Nephron progenitor cell (in vitro differentiated cells): Measurements from ENCODE around the gene SMAP2.

ENCODE experiments used
- DNase-seq: peaks from one replicate; pipeline ENCODE4 v3.0.0; 2021
- H3K27ac Mint-ChIP-seq: 2 replicates; pipeline ENCODE4 v1.8.0; 2021; ENCODE audit warnings: mild to moderate bottlenecking, moderate library complexity, mixed read lengths
- H3K27me3 Mint-ChIP-seq: 2 replicates; pipeline ENCODE4 v1.8.0; 2021; ENCODE audit warnings: mild to moderate bottlenecking, low read depth, mixed read lengths; ENCODE audit not compliant: poor library complexity
- H3K36me3 Mint-ChIP-seq: 2 replicates; pipeline ENCODE4 v1.8.0; 2021; ENCODE audit warnings: low read depth, mixed read lengths
- H3K4me1 Mint-ChIP-seq: 2 replicates; pipeline ENCODE4 v1.8.0; 2021; ENCODE audit warnings: mixed read lengths
- H3K4me3 Mint-ChIP-seq: 2 replicates; pipeline ENCODE4 v1.8.0; 2021; ENCODE audit warnings: mild to moderate bottlenecking, moderate library complexity, mixed read lengths
- H3K9me3 Mint-ChIP-seq: 2 replicates; pipeline ENCODE4 v1.8.0; 2021; ENCODE audit warnings: mild to moderate bottlenecking, moderate library complexity, mixed read lengths
- TF ChIP-seq, protein P1 (sequence below): fragments of 200-600 bp; sonication (generic); IDR thresholded peaks from 2 replicates; pipeline ENCODE4 v1.5.0; 2021; ENCODE audit warnings: antibody characterized with exemption

The SMAP2 gene

GRCh38 chr1:40451238-40451585 is 77.7 kb downstream of the SMAP2 start:
- peaks cover 65% of the 10 kb centered on the region for H3K36me3 Mint-ChIP-seq
- H3K27ac Mint-ChIP-seq: no peak overlapping the region
- DNase-seq: no peak
- peaks cover 90% of the 10 kb centered on the region for H3K9me3 Mint-ChIP-seq
- H3K27me3 Mint-ChIP-seq: peaks cover 7% of the 10 kb centered on the region
- peak overlapping the region; percentile 94 for H3K4me3 Mint-ChIP-seq
- TF ChIP-seq, protein P1, sequence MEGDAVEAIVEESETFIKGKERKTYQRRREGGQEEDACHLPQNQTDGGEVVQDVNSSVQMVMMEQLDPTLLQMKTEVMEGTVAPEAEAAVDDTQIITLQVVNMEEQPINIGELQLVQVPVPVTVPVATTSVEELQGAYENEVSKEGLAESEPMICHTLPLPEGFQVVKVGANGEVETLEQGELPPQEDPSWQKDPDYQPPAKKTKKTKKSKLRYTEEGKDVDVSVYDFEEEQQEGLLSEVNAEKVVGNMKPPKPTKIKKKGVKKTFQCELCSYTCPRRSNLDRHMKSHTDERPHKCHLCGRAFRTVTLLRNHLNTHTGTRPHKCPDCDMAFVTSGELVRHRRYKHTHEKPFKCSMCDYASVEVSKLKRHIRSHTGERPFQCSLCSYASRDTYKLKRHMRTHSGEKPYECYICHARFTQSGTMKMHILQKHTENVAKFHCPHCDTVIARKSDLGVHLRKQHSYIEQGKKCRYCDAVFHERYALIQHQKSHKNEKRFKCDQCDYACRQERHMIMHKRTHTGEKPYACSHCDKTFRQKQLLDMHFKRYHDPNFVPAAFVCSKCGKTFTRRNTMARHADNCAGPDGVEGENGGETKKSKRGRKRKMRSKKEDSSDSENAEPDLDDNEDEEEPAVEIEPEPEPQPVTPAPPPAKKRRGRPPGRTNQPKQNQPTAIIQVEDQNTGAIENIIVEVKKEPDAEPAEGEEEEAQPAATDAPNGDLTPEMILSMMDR: no peak
- H3K4me1 Mint-ChIP-seq: peaks cover 21% of the 10 kb centered on the region

GRCh38 chr1:40454873-40455272 is 81.3 kb downstream of the SMAP2 start:
- H3K27me3 Mint-ChIP-seq: peaks cover 4% of the 10 kb centered on the region
- no peak overlapping the region for H3K4me3 Mint-ChIP-seq
- peaks cover 96% of the 10 kb centered on the region for H3K36me3 Mint-ChIP-seq
- peaks cover 96% of the 10 kb centered on the region for H3K9me3 Mint-ChIP-seq
- peaks cover 13% of the 10 kb centered on the region for H3K4me1 Mint-ChIP-seq
- TF ChIP-seq, protein P1: no peak
- no peak for DNase-seq
- H3K27ac Mint-ChIP-seq: no peak overlapping the region

DNA sequence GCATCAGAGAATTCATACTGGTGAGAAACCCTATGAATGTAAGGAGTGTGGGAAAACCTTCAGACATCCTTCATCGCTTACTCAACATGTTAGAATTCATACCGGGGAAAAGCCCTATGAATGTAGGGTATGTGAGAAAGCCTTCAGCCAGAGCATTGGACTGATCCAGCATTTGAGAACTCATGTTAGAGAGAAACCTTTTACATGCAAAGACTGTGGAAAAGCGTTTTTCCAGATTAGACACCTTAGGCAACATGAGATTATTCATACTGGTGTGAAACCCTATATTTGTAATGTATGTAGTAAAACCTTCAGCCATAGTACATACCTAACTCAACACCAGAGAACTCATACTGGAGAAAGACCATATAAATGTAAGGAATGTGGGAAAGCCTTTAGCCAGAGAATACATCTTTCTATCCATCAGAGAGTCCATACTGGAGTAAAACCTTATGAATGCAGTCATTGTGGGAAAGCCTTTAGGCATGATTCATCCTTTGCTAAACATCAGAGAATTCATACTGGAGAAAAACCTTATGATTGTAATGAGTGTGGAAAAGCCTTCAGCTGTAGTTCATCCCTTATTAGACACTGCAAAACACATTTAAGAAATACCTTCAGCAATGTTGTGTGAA is 89.5 kb downstream of the SMAP2 start:
- no peak overlapping the region for H3K27ac Mint-ChIP-seq
- DNase-seq: no peak
- H3K27me3 Mint-ChIP-seq: peaks cover 7% of the 10 kb centered on the region
- H3K36me3 Mint-ChIP-seq: peaks cover 99% of the 10 kb centered on the region
- peaks cover 100% of the 10 kb centered on the region for H3K9me3 Mint-ChIP-seq
- H3K4me3 Mint-ChIP-seq: no peak overlapping the region
- no peaks in the 10 kb centered on the region for H3K4me1 Mint-ChIP-seq
- TF ChIP-seq, protein P1: no peak

DNA sequence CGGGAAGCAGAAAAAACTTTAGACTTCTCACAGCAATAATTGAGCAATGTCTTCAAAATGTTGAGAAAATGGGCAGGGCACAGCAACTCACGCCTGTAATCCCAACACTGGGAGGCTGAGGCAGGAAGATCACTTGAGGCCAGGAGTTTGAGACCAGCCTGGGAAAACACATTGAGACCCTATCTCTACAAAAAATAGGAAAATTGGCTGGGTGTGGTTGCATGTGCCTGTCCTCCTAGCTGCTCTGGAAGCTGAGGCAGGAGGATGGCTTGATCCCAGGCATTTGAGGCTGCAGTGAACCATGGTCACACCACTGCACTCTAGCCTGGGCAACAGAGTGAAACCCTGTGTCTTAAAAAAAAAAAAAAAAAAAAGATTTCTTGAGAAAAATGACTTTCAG is 95.8 kb downstream of the SMAP2 start:
- no peak for DNase-seq
- Mint-ChIP-seq H3K27me3 (peaks cover 16% of the 10 kb centered on the region), H3K9me3 (peaks cover 100% of the 10 kb centered on the region), H3K36me3 (peaks cover 65% of the 10 kb centered on the region), H3K4me3 (no peak overlapping the region), H3K4me1 (no peaks in the 10 kb centered on the region), H3K27ac (no peak overlapping the region)
- TF ChIP-seq, protein P1: no peak
